NB4 (cell line): ENCODE results near the gene JOSD2.
A peak's percentile ranks its signal among the peaks of the same experiment; 100 is the strongest.

Experiments
- DNase-seq: peaks from one replicate; pipeline ENCODE4 v3.0.0; 2010; ENCODE audit warnings: low read depth
- H3K4me3 ChIP-seq: one replicate; pipeline ENCODE4 v1.5.1; 2011; ENCODE audit warnings: mild to moderate bottlenecking, low read depth, low read length, moderate library complexity
- CTCF ChIP-seq: IDR thresholded peaks from one replicate; pipeline ENCODE4 v1.5.1; 2012; ENCODE audit warnings: low read depth, low read length
- MYC ChIP-seq: IDR thresholded peaks from 2 replicates; pipeline ENCODE4 v1.6.1; 2011; ENCODE audit warnings: low read depth, low read length
- POLR2A ChIP-seq: IDR thresholded peaks from 2 replicates; pipeline ENCODE4 v1.6.1; 2011; ENCODE audit warnings: mild to moderate bottlenecking; ENCODE audit not compliant: insufficient read length; ENCODE audit errors: extremely low read depth
- TF ChIP-seq, protein P1 (sequence below): IDR thresholded peaks from 2 replicates; pipeline ENCODE4 v1.6.1; 2011; ENCODE audit warnings: low read depth, low read length

JOSD2 gene

DNA sequence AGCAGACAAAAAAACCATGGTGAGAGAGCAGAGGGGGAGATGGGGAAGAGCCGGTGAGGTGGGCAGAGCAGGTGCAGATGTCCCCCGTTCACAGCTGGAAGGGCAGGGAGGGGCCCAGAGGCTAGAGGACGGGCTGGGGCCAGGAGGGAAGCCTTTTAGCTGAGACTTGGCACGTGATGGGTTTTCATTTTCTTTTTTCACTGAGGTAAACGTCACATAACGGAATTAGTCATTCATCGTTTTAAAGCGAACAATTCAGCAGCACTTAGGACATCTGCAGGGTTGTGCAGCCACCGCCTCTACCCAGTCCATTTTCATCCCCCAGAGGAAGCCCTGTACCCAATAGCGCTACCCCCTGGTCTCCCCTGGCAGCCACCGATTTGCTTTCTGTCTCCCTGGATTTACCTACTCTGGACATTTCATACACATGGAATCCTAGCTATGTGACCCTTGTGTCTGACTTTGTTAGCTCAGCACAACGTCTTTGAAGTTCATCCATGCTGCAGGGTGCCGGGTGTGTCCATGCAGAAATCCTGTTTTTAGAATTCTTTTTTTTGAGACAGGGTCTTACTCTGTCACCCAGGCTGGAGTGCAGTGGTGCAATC lies 50.7 kb downstream of the JOSD2 start:
- DNase-seq, result peak; percentile 18
- TF ChIP-seq POLR2A (no peak), CTCF (no peak), MYC (no peak)
- TF ChIP-seq, protein P1, sequence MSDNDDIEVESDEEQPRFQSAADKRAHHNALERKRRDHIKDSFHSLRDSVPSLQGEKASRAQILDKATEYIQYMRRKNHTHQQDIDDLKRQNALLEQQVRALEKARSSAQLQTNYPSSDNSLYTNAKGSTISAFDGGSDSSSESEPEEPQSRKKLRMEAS, result no peak
- no peak overlapping the region for H3K4me3 ChIP-seq

DNA sequence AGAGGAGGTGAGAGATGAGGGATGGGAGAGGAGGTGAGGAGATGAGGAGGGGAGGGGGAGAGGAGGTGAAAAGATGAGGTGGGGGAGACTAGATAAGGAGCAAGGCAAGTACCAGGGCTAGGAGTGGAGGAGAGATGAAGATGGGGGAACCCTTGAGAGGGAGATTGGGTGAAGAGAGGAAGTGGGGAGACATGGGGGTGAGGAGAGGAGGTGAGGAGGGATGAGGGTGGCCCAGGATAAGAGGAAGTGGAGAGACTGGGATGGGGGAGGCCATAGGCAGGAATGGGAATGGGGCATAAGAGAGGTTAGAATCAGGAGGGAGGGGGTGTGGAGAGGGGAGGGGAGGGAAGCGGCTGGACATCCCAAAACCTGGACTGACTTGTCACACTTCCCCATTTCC lies 51.4 kb downstream of the JOSD2 start:
- no peak for DNase-seq
- TF ChIP-seq POLR2A (no peak), CTCF (no peak), MYC (no peak)
- TF ChIP-seq, protein P1, result no peak
- H3K4me3 ChIP-seq, result no peak overlapping the region

DNA sequence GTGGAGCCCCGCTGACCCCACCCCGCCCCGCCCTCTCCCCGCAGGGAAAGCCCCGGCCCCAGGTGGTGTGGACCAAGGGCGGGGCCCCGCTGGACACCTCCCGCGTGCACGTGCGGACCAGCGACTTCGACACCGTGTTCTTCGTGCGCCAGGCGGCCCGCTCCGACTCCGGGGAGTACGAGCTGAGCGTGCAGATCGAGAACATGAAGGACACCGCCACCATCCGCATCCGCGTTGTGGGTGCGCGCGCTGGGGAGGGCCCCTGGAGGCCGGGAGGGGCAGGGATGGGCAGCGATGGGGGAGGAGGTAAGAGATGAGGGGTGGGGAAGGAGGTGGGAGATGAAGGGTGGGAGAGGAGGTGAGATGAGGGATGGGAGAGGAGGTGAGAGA lies 51.9 kb downstream of the JOSD2 start:
- TF ChIP-seq, protein P1, result no peak
- TF ChIP-seq POLR2A, result no peak
- no peak for TF ChIP-seq CTCF
- no peak for TF ChIP-seq MYC
- DNase-seq, result no peak
- H3K4me3 ChIP-seq, result no peak overlapping the region

DNA sequence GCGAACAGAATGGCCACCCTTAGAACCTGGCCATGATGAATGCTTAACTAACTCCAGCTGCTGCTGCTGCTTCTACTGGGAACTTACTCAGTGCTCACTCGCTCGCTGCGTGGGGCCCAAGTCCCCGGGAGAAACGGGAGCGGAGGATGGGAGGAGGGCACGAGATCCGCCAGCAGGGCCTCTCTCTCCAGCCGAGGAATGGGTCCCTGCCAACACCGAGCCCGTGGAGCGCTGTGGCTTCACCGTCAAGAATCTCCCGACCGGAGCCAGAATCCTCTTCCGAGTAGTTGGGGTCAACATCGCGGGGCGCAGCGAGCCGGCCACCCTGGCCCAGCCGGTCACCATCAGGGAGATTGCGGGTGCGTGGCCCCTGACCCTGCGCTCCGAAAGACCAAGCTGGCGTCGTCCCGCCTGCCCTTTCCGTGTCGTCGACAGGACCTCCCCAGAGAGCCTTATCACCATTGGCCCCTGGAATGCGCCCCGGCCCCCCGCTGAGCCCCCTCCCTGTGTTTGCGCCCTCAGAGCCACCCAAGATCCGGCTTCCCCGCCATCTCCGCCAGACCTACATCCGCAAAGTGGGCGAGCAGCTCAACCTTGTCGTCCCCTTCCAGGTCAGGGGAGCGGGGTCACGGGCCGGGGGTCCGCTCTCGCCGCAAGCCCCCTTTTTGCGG lies 52.5 kb downstream of the JOSD2 start:
- no peak for TF ChIP-seq CTCF
- TF ChIP-seq, protein P1, result no peak
- TF ChIP-seq POLR2A, result no peak
- TF ChIP-seq MYC, result no peak
- no peak overlapping the region for H3K4me3 ChIP-seq
- no peak for DNase-seq

GRCh38 chr19:50457300-50457699 lies 53.7 kb downstream of the JOSD2 start:
- DNase-seq, result no peak
- TF ChIP-seq MYC, result no peak
- no peak for TF ChIP-seq POLR2A
- TF ChIP-seq CTCF, result no peak
- TF ChIP-seq, protein P1, result no peak
- H3K4me3 ChIP-seq, result no peak overlapping the region
